Activated T-cell treated with anti-CD3 and anti-CD28 coated beads for 4 hours (primary cell): ENCODE results near the gene CFAP61.

Experiments used
- DNase-seq: peaks from one replicate; pipeline ENCODE4 v3.0.0-alpha.2; 2020

Gene CFAP61

DNA sequence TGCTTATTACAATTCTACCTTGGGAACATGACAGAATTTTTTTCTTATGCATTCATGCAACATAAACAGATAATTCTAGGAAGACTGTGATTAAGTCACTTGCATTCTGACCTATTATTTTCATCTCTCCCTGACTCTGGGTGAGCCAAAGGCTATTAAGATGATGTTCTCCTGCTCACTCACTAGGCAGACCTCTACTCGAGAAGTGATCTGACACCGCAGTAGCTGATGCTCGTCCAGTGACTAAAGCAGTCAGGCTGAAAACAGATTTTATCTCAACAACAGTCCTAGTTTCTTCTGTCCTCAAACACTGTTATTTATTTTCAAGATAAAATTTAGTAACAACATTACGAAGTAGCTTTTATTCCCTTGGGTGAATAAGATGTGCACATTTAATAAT, 17.8 kb upstream of the CFAP61 start:
- no peak for DNase-seq

DNA sequence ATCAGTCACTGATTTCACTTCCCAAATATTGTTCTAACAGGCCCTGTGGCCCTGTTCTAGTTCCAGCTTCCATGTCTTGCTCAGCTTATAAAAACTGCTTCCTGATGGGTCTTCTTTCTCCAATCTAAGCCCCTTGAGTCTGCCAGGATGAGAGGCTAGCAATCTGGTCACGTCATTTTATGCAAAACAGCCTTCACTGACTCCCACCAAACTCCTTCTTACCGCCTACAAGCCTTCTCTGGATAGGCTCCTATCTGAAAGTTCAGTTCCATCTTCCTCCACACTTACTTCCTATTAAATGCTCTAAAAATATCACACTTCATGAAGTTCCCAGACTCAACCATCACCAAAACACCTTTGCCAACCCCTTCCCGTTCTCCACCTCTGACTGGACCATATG, 15.6 kb upstream of the CFAP61 start:
- DNase-seq = no peak

DNA sequence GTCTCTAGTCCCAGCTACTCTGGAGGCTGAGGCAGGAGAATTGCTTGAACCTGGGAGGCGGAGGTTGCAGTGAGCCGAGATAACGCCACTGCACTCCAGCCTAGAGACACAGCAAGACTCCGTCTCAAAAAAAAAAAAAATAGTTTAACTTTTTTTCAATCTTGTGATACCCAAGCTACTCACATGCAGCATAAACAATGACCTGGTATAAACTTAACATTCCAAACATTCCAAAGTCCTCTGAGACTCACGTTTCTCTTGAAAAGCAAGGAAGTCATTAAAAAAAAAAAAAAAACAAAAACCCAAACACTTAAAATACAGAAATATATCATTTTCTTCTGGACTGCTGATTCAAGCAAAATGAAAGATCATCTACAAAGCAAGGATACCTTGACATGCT, 14.4 kb upstream of the CFAP61 start:
- no peak for DNase-seq

DNA sequence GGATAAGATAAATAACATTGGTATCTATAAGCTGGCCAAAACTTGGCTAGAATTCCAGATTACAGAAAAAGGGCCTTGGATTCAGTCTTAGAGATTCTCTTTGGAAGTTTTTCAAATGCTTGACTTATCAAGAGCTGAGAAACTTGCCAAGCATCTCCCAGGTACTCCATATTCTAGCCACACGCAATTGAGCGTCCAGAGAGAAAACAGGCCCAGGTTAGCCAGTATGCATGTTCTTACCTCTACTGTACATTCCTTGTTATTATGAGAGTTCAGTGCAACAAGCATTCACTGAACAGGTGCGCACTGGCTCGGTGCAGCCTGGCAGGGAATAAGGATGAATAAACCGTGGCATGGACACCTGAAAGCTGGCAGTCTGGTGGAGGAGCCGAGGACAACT, 13.7 kb upstream of the CFAP61 start:
- no peak for DNase-seq

DNA sequence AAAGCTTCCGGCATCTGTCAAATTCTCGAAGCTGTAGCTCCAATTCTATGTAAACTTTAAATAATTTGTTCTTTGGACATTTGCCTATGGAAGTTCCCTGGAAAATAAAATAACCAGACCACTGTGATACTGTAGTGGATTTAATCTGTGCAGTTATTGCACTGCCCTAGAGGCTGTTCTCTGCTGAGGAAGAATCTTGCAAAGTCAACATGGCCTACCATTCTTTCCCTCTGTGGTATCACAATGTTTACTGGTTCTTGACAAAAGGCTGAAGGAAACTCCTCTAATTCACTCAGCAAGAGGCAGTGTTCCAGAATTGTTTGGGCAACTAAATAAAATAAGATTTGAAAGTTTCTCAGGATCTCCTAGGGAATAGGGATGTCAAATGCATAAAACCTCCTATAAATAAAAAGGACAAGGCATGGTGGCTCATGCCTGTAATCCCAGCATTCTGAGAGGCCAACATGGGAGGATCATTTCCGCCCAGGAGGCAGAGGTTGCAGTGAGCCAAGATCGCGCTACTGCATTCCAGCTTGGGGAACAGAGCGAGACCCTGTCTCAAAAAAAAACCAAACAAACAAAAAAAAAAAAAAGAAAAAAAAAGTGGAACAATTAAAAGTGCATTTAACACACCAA, 12.5 kb upstream of the CFAP61 start:
- DNase-seq = no peak

DNA sequence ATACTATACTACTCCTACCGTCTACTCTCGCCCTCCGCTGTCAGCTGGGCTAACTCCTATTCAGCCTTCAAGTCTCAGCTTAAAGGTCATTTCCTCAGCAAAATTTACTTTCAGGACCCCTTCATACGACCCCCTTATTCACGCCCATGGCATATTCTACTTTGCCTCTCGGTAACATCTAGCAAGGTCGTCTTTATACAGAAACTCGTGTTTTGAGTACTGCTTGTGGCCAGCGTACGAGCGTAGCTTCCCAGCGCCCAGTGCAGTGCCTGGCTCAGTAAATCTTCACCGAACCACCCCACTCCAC, 612 bp upstream of the CFAP61 start:
- no peak for DNase-seq

DNA sequence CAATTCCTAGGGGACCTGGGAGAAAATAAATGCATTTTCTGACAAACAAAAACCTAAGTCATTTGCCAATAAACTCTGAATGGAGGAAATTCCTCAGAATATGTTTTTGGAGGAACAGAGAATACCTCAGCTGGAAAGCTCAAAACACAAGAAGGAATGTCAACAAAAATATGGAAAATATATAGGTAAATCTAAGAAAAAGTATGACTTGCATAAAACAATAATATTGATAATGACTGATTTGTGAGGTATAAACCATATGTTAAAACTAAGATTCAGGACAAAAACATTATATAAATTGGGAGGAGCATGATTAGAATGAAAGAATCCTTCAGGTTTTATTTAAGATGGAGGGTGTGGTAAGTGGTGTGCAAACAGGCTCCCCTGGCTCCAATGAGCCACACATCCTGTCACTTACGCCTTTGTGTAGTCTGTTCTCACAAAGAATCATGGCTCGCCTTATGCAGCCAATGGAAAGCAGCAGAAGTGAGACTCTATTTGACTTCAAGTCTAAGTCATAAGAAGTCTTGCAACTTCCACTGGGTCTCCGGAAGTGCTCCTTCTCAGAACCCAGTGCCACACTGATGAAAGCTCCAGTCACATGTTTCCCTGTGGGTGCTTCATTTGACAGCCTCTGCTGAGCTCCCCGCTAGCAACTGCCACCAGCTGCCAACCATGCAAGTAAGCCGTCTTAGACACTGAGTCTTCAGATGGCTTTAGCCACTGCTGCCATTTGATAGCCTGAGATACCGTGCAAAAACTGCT, 8.1 kb downstream of the CFAP61 start:
- DNase-seq = no peak

DNA sequence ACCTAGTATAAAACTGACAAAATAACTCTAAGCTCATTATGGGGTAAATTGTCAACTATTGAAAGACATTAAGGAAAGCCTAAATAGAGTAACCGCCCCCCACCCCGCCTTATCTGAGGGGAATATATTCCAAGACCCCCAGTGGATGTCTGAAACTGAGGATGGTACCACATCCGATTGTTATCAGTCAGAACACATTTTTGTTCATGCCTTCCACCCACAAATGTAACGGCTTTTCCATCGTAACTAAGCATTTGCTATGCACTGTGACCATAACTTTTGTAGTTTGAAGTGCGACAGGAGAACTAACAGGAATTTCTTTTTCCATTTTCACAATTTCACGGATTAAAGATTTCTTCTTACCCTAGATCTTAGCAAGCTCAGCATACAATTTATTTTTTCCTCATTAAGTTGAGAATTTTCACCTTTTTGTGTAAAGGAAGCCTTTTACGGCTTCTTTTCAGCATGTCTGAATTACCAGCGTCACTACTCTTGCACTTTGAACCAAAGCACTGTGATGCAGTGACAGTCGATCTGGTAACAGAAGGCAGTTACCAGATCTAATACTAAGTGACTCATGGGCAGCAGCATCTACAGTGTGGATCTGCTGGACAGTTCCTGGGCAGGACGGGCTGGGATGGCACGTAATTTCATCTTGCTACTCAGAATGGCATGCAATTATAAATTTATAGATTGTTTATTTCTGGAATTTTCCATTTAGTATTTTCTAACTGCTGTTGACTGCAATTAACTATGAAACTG, 11.8 kb downstream of the CFAP61 start:
- no peak for DNase-seq

DNA sequence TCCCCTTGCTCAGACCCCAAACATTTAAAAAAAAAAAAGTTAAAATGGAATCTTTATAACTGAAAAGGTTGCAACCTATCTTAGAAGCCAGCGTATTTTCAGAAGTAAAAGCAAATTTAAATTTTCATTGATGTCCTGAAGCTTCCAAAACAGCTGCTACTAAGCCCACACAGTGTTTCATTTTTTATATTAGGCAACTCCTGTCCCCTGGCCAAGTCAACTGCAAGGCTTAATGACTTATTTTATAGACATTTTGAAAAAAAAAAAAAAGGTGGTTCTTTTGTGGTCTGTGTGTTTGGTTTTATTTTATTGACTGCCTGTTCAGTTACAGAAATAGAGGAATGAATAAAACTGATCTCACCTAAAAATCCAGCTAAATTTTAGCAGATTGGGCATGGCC, 13.0 kb downstream of the CFAP61 start:
- no peak for DNase-seq

DNA sequence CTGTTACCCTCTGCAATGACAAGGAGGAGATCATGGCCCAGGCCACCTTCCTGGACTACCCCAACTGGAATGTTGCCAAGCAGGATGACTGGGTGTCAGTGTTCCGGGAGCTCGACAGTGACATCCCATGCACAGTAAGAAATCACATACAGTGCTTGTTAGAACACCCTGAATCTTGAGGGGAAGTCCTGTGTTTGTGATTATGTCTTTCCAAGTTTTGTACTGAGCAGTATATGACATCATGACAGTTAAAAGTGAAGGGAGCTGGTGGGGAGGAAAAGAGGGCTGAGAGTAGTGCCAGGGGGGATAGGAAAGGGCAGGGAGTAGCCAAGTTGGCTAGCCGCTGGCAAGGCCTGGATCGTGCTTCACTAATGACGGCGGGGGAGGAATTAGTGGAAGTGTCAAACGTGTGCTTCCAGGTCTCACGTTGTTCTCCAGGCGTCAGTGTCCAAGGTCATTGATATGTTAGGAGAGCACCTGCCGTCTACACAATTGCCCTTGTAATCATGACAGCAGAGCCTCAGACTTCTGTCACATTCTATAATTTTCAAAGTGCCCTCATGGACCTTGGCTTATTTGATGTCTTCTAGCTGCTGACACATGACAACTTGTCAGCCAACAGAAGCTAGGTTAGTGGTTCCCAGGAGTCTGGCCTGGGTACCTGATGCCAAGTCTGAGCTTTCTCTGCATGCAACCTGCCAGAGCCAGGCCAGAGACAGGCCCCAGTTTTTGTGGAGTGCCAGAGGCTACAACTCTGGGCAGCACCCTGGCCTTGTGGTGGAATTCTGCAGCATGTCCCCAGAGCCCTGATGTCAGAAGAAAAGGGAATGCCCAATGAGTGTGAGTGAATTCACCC, 18.8 kb downstream of the CFAP61 start:
- no peak for DNase-seq

DNA sequence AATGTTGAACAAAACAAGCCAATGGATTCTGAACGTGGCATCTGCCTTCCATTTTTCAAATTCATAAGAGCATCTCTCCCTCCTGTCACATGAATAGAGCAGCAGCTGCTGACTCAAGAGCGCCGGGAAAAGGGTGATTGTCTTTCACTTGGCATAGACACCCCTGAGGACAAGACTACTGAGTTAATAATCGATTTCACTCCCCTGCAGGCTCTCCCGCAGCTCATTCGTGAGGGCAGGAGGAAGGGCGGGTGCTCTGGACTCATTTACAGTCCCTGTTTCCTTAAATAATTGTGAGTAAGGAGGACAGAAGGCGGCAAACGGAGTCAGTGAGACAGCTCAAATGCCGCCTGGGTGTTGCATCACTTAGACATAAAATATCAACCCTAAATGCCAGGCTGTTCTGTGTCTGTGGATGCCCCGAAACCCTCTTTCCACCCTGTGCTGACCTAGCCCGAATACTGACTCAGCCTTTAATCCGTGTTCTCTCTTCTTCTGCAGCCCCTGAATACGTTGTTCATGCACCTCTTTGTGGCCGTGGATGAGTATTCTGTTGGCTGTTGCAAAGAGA, 21.6 kb downstream of the CFAP61 start:
- DNase-seq = no peak

DNA sequence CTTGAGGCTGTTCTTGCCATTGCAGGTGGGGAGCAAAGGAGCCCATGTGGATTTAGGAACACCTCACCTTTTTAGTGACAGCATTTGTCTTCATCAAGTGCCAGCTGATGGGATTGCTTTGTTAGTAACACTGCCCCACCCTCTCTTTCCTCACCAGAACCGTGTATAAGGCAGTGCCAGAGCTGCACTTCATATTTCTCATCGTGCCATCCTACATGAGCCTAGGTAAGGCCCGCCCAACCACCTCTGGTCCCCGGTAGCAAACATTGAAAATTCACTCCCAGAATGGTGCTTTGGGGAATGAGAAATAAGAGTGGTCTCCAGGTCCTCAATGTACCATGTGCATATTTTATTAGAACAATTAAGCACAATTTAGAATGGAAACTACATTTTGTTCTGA, 22.7 kb downstream of the CFAP61 start:
- no peak for DNase-seq

DNA sequence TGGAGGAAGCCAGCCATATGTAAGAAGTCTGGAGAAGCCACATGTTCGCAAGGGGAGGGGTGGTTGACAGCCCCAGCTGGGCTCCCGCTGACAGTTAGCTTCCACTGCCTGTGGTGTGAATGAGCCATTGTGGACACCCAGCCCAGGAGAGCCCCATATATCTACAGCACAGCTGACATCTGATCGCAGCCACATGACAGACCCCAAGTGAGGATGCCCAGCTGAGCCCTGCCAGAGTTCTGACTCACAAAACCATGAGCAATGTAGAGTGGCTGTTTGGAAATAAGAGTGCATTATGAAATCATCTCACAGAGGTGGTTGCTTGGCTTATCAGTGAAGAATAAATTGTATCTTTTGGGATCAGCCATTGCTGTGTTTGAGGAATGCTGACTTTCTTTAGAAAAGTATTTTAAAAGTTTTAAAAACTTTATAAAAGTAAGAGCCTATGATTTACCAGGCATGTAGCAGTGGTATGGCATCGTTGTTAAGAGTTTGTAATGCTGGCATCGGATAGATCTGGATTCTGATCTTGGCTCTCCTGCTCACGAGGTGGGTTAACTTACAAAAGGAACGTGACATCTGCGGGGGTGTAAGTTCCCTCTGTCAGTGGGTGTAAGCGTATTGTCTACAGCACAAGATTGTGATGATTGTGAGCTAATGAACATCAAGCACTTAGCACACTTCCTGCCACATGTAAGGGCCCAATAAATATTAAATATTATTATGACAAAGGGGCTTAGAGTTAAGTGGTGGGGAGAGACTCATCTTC, 24.1 kb downstream of the CFAP61 start:
- no peak for DNase-seq

DNA sequence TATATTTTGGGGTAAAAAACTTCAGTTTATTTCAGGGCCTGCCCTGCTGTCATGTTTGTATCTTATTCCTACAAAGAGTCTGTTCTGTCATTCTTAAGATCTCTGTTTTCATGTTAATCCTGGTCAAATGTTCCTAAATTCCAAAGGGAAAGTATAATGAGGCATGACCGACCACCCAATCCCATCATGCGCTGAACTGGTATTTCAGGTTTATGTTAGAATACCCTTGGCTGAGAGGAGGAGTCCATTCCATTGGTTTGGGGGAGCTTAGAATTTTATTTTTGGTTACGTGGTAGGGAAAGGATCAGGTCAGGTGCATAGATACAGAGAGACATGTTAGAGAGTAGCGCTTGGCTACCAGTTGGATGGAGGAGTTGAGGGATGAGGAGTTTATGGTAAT, 25.7 kb downstream of the CFAP61 start:
- DNase-seq = no peak

DNA sequence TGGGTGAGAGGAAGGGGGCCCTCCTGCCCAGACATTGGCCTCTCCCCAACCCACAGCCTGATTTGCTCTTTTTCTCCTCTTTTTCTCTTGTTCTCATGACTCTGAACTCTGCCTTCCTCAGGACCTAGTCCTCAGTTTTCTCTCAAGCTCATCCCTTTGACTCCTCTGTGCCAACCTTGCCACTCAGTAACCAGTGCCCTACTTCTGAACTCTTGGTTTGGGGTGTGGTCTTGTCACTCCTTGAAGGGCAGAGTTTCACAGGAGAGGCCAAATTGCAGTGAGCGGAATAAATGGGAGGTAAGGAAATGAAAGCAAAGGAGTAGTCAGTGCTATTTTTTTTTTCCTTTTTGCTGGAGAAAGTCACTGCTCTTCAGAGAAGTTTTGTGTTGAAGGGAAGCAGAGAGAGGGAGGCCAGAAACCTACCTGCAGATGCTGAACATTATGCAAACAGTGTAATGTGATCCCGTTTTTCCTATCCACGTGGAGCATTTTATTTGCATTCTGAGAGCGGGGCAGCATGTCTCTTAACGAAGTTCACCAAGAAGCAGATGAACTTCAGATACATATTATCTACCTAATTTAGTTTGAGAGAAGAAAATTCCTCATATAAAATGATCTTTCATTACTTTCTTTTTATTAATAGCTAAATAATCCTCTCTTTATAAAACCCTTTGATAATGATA, 26.9 kb downstream of the CFAP61 start:
- DNase-seq = no peak

DNA sequence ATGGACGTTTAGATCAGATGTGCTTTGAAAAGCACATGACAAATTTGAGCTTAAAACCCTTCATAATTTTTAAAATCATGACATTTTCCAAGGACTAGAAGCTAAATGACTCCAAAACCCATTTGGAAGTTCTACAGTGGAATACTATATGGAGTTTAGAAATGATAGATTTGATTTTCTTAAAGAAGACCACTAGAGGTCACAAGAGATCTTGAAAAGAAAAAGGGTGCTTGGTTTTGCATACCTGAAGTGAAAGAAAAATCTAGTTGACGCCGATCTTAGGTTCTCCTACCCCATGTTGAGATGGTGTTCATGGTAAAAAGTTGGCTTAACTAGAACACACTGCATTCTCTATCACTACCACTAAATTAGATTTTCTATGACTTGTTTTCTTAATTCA, 31.5 kb downstream of the CFAP61 start:
- no peak for DNase-seq

DNA sequence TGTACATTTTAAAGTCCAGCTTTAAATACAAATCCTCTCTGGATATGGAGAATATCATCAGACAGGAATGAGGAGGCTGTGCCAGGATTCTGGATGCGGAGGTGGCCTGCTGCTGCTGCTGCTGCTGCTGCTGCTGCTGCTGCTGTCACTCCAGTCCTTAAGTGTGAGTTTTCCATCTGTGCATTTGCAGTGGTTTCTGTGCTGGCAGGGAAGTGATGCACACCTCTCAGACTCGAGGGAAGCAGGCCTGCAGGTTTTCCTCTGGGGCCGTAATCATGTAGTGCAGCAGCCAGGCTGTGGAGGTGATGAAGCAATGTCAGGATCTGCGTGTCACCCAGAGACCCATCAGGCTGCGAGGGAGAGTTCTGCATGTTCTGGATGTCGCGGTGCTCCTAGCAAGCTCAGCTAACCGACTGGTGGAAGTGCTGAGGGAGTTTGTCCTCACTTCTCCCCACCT, 32.0 kb downstream of the CFAP61 start:
- DNase-seq = no peak

DNA sequence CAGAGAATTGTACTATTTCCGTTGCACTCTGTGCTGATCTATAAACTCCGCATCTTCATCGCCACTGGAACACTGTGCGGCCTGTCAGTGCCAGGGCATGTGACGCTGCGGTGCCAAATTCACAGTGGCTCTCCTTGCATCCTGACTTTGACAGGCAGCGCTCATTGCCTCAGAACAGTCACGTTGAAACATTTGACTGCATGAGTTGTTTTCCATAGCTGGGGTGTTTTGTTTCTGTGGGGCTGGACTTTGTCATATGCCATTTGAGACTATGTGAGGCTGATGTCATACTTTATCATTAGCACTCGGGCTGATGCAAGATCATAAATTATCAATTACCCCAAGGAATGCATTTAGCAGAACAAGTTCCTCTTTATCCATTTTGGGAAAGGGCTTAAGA, 32.7 kb downstream of the CFAP61 start:
- DNase-seq = no peak

DNA sequence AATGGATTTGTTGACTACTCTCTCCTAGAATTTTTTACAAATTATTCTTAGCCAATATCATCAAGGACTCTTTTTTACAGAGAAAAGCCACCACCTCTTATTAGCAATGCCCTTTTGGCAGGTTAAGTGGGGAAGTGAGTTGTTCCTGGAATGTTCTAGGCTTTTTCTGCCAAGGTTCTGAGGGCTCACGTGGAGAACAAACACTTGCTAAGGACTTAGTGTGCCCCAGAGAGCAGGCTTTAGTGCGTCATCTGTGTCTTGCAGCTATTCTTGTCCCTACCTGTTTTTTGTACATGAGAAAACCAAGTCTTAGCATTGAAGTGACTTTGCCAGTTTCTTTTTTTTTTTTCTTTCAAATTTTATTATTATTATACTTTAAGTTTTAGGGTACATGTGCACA, 33.5 kb downstream of the CFAP61 start:
- no peak for DNase-seq

DNA sequence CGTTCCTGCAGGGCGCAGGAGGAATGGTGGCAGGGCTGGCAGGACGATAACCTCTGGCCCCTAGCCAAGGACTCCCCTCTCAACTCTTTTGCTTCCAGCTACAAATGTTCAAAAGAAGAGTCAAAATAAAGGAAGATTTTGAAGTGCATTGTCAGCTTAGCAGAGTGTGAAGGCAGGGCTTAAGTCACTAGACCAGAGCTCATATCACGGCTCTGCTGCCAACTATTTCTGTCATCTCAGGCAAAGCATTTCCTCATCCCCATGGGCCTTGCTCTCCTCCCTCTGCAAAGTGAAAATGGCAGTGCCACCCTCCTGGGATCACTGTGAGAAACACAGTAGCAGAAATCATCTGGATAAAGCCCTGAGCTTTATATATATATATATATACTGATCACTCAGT, 36.7 kb downstream of the CFAP61 start:
- DNase-seq = no peak

DNA sequence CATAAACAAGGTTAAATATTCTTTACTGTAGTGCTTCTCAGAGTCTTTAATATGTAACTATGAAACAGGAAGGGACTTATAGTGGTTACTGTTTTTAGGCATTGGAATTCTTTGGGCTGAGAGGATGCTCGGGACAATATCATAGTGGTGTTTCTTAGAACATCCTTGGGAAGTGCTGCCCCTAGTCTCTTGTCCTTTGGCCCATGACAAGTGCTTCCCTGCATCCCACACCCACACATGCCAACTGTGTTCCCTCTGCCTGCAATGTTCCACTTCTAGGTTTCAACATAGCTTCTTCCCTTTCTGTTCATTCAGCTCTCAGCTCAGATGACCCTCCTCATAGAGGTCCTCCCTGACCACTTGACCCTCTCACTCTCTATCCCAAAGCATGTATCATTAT, 37.6 kb downstream of the CFAP61 start:
- no peak for DNase-seq

DNA sequence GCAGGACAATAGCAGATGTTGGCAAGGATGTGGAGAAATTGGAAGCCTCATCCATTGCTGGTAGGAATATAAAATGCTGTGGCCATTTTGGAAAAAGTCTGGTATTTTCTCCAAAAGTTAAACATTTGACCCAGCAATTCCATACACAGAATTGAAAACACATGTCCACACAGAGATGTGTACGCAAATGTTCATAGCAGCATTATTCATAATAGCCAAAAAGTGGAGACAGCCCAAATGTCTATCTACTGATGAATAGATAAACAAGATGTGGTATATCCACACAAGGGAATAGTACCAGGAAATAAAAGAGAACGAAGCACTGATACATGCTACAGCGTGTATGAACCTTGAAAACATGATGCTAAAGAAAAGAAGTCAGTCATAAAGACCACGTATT, 40.5 kb downstream of the CFAP61 start:
- no peak for DNase-seq
